Measurements from ENCODE around the gene NTM. TPM values are rescaled to one million over a fixed set of nuclear protein-coding genes. Genes with fewer than 3 reads are reported as not detected.

Gene NTM
- polyA plus RNA-seq, 1 experiment, result 33.6 TPM

DNA sequence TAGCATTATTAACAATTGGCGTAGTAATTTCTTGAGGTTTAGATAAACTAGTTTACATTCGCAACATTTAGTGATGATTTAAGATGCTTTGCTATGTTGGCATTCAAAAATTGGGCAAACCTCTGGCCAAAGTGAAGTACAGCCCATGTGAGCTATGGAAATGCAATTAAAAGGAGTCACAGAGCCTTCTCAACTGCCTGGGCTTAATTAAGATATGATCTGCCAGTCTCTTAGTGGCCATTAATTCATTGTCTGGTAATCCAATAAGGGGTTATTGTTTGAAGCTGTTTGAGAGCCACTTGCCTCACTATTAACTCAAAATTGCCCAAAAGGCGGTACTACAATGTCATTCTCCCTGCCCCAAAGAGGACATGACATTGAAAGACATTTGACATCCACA, 608.9 kb downstream of the NTM start:
- H3K4me3 ChIP-seq (ENCODE audit: low read depth, low read length), result no peak overlapping the region
- TF ChIP-seq, protein P1, sequence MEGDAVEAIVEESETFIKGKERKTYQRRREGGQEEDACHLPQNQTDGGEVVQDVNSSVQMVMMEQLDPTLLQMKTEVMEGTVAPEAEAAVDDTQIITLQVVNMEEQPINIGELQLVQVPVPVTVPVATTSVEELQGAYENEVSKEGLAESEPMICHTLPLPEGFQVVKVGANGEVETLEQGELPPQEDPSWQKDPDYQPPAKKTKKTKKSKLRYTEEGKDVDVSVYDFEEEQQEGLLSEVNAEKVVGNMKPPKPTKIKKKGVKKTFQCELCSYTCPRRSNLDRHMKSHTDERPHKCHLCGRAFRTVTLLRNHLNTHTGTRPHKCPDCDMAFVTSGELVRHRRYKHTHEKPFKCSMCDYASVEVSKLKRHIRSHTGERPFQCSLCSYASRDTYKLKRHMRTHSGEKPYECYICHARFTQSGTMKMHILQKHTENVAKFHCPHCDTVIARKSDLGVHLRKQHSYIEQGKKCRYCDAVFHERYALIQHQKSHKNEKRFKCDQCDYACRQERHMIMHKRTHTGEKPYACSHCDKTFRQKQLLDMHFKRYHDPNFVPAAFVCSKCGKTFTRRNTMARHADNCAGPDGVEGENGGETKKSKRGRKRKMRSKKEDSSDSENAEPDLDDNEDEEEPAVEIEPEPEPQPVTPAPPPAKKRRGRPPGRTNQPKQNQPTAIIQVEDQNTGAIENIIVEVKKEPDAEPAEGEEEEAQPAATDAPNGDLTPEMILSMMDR (IDR thresholded peaks at IDR 0.05; ENCODE audit: insufficient read depth, low read depth, low read length), result no peak
- H3K36me3 ChIP-seq (ENCODE audit: control insufficient read depth, insufficient read depth, low read length), result no peaks in the 10 kb centered on the region
- ChIA-PET CTCF (no interaction called here), POLR2A (no interaction called here)
- H3K27me3 ChIP-seq (ENCODE audit: control insufficient read depth, insufficient read depth, low read length), result no peaks in the 10 kb centered on the region
- no peak for DNase-seq (ENCODE audit: low read depth)

DNA sequence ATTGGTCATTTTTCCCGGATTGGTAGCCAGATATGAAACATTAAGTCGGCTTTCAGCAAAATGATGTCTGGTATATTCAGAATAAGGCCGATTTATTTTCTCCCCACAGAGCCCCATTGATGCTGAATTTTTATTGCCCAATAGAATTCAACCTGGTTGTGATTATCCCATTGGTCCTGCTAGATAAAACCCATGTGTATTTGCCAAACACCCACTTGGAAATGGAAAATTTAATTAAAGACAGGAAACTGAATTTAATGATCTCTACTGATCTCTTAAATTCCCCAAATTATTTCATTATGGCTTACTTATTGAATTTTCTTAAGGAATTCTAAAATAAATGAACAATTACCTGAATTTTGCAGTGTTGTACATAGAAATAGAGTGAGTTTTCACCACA, 609.8 kb downstream of the NTM start:
- H3K27me3 ChIP-seq (ENCODE audit: control insufficient read depth, insufficient read depth, low read length), result no peaks in the 10 kb centered on the region
- H3K4me3 ChIP-seq (ENCODE audit: low read depth, low read length), result no peak overlapping the region
- POLR2A ChIA-PET, result no interaction called here
- TF ChIP-seq, protein P1 (IDR thresholded peaks at IDR 0.05; ENCODE audit: insufficient read depth, low read depth, low read length), result no peak
- DNase-seq (ENCODE audit: low read depth), result no peak
- H3K36me3 ChIP-seq (ENCODE audit: control insufficient read depth, insufficient read depth, low read length), result no peaks in the 10 kb centered on the region
- CTCF ChIA-PET, result no interaction called here

DNA sequence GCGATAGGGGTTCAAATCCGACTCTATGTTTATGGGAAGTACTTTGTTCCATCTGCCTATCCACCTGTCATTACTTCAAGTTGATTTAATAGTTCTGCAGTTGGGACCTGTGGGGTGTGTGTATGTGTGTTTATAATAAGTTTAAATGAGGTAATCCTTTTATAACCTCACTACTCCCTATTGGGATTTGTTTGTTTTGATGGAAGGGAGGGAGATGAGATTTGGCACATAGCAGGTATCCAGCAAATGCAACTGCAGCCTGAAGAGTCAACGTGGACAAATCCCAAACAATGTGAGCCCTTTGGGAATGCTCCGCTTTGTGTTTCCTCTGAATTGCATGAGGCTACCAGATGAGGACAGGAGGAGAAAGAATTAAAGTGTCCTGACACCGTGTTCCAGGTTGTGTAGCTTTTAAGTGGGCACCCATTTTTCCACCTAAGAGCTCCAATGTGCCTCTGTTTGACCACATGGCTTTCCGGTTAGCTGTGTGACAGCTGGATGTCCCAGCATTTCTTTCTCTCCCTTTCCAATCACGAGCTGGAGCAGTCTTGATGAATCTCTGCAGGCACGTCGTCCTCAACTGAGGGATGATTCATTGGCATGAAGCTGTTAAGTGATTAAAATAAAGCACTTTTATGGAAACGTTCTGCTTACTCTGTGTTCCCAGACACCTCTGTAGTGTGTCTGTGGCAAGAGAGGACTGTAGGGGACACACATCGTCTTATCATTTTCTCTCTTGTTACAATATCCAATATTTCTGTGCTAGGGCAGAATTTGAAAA, 610.7 kb downstream of the NTM start:
- TF ChIP-seq, protein P1 (IDR thresholded peaks at IDR 0.05; ENCODE audit: insufficient read depth, low read depth, low read length), result no peak
- Histone ChIP-seq H3K27me3 (ENCODE audit: control insufficient read depth, insufficient read depth, low read length) (no peaks in the 10 kb centered on the region), H3K36me3 (ENCODE audit: control insufficient read depth, insufficient read depth, low read length) (no peaks in the 10 kb centered on the region), H3K4me3 (ENCODE audit: low read depth, low read length) (no peak overlapping the region)
- ChIA-PET CTCF (interaction anchor here (0.9 kb wide), 1 partner anchor 10 kb away, joined by 3 read pairs; no protein-coding TSS in a partner anchor), POLR2A (no interaction called here)
- no peak for DNase-seq (ENCODE audit: low read depth)

DNA sequence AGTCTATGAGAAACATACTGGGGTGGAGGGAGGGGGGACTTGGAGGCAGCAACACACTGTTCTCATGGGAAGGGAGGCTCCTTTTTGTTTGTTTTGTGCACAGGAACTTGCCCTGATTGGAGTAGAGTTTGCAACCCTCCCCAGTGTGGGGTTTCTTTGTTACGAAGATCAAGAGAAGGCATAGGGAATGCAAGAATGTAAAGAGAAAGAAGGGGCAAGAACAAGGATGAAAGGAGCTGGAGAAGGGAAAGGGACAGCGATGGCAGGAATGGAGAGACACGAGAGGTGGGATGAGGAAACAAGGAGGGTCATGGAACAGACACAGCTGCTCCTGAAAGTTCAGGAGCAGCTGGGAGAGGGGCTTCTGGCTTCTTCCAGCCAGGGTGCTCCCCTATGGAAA, 611.7 kb downstream of the NTM start:
- CTCF ChIA-PET, result no interaction called here
- no peaks in the 10 kb centered on the region for H3K27me3 ChIP-seq (ENCODE audit: control insufficient read depth, insufficient read depth, low read length)
- no peak overlapping the region for H3K4me3 ChIP-seq (ENCODE audit: low read depth, low read length)
- H3K36me3 ChIP-seq (ENCODE audit: control insufficient read depth, insufficient read depth, low read length), result no peaks in the 10 kb centered on the region
- no peak for DNase-seq (ENCODE audit: low read depth)
- POLR2A ChIA-PET, result no interaction called here
- TF ChIP-seq, protein P1 (IDR thresholded peaks at IDR 0.05; ENCODE audit: insufficient read depth, low read depth, low read length), result no peak

DNA sequence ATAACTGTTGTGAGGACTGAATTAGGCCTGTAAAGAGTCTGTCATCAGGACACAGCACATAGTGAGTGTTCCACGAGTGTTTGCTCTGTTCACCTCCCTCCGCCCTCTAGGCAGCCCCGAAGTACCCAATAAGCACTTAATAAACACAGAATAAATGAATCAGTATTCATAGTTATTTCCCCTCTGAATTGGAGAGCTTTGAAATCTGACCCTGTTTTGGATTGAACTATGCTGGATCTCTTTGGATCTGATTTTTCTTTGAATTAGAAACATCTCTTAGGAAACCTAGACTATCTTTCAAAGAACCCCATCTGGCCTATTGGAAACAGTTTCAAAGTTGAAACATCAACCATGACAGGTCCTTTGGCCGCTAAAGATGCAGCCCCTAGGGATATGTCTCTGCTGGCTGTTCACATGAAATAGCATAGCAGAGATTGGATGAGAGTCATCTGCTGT, 615.5 kb downstream of the NTM start:
- POLR2A ChIA-PET, result no interaction called here
- no peak for DNase-seq (ENCODE audit: low read depth)
- TF ChIP-seq, protein P1 (IDR thresholded peaks at IDR 0.05; ENCODE audit: insufficient read depth, low read depth, low read length), result no peak
- H3K36me3 ChIP-seq (ENCODE audit: control insufficient read depth, insufficient read depth, low read length), result no peaks in the 10 kb centered on the region
- CTCF ChIA-PET, result interaction anchor here (1.0 kb wide), 1 partner anchor 8 kb away, joined by 3 read pairs; no protein-coding TSS in a partner anchor
- no peak overlapping the region for H3K4me3 ChIP-seq (ENCODE audit: low read depth, low read length)
- H3K27me3 ChIP-seq (ENCODE audit: control insufficient read depth, insufficient read depth, low read length), result no peaks in the 10 kb centered on the region

Measured in BJ (cell line).